Calu3 (cell line): ENCODE data around the gene CCSER1. TPM values are rescaled to one million over a fixed set of nuclear protein-coding genes. Genes with fewer than 3 reads are reported as not detected.
"Not testable (repeated sequence)": the region's sequence is repeated elsewhere in the genome, so short reads cannot be mapped to it uniquely, and the experiment has no call there.

ENCODE experiments used
- BruUV-seq: library from RNA; stranded (reverse); fragments of 400-500 nt; replicated peaks from 2 replicates; lab custom pipeline; 2021; lab: Mats Ljungman, UMichigan
- CTCF ChIA-PET: fragments of 300-600 bp; sonication (Branson Sonifier 250); formaldehyde crosslinking; loops from one replicate; lab custom pipeline; 2022; ENCODE audit warnings: antibody characterized with exemption; lab: Charles Lee
- DNase-seq: peaks from one replicate; pipeline ENCODE4 v3.0.0; 2022
- H3K27ac Mint-ChIP-seq: one replicate; pipeline ENCODE4 v1.8.0; 2022; ENCODE audit warnings: mixed read lengths; ENCODE audit not compliant: unreplicated experiment
- H3K27me3 Mint-ChIP-seq: one replicate; pipeline ENCODE4 v1.8.0; 2022; ENCODE audit warnings: mixed read lengths; ENCODE audit not compliant: unreplicated experiment
- H3K36me3 Mint-ChIP-seq: one replicate; pipeline ENCODE4 v1.8.0; 2022; ENCODE audit warnings: mild to moderate bottlenecking, moderate library complexity, mixed read lengths; ENCODE audit not compliant: insufficient read depth, unreplicated experiment
- H3K4me1 Mint-ChIP-seq: one replicate; pipeline ENCODE4 v1.8.0; 2022; ENCODE audit warnings: mild to moderate bottlenecking, low read depth, mixed read lengths; ENCODE audit not compliant: unreplicated experiment
- H3K4me3 Mint-ChIP-seq: one replicate; pipeline ENCODE4 v1.8.0; 2022; ENCODE audit warnings: mild to moderate bottlenecking, low read depth, moderate library complexity, mixed read lengths; ENCODE audit not compliant: unreplicated experiment
- H3K9me3 Mint-ChIP-seq: one replicate; pipeline ENCODE4 v1.8.0; 2022; ENCODE audit warnings: low read depth, mixed read lengths; ENCODE audit not compliant: unreplicated experiment
- CTCF ChIP-seq: fragments of 200-600 bp; IDR thresholded peaks from one replicate; pipeline ENCODE4 v1.8.0; 2022; ENCODE audit warnings: antibody characterized with exemption; ENCODE audit not compliant: unreplicated experiment
- intact Hi-C: fragments of 100-400 bp; cut with micrococcal nuclease; formaldehyde crosslinking; loops from one replicate; pipeline ENCODE4 v1.10.0; 2022; ENCODE audit not compliant: unreplicated experiment
- total RNA-seq: library from RNA; stranded (reverse); gene quantifications from 2 replicates; pipeline ENCODE4 v1.2.3, GENCODE V29; 2022

Gene CCSER1
- total RNA-seq, 1 experiment from 2014 or later, result 6.2 TPM

GRCh38 chr4:90299373-90299772 lies 172.2 kb downstream of the CCSER1 start:
- Mint-ChIP-seq H3K4me3 (no peak overlapping the region), H3K27me3 (no peaks in the 10 kb centered on the region), H3K27ac (no peak overlapping the region), H3K9me3 (no peaks in the 10 kb centered on the region), H3K36me3 (no peaks in the 10 kb centered on the region), H3K4me1 (no peaks in the 10 kb centered on the region)
- no peak for DNase-seq
- no TSS peak for BruUV-seq
- intact Hi-C loops, result no loop called here
- TF ChIP-seq CTCF, result no peak
- CTCF ChIA-PET, result no interaction called here

- no peaks in the 10 kb centered on the region for H3K27me3 Mint-ChIP-seq
- CTCF ChIA-PET, result no interaction called here
- no peak for DNase-seq
- TF ChIP-seq CTCF, result no peak
- intact Hi-C loops, result no loop called here
- H3K4me3 Mint-ChIP-seq, result no peak overlapping the region
- no peaks in the 10 kb centered on the region for H3K36me3 Mint-ChIP-seq
- H3K4me1 Mint-ChIP-seq, result no peaks in the 10 kb centered on the region
- BruUV-seq, result no TSS peak
- H3K9me3 Mint-ChIP-seq, result no peaks in the 10 kb centered on the region
- H3K27ac Mint-ChIP-seq, result no peak overlapping the region
Measured at GRCh38 chr4:90306810-90307209, 179.6 kb downstream of the CCSER1 start.

DNA sequence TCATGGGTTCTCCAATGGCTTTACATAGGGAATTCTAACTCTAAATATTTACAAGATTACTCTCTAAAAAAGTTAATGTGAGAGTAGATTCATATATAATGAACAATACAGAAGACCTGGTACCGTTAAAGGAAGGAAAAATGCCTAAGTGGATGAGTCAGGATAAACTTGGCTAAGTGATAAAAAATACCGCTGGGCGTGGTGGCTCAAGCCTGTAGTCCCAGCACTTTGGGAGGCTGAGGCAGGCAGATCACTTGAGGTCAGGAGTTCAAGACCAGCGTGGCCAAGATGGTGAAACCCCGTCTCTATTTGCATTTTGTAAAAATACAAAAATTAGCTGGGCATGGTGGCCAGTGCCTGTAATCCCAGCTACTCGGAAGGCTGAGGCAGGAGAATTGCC lies 189.9 kb downstream of the CCSER1 start:
- H3K4me1 Mint-ChIP-seq, H3K36me3 Mint-ChIP-seq, H3K27ac Mint-ChIP-seq, H3K27me3 Mint-ChIP-seq, CTCF ChIA-PET, DNase-seq, H3K9me3 Mint-ChIP-seq, H3K4me3 Mint-ChIP-seq, BruUV-seq: not testable (repeated sequence)
- intact Hi-C loops, result loop anchor here (5.0 kb wide), 1 partner anchor 100 kb away; no protein-coding TSS in a partner anchor

- no peak overlapping the region for H3K4me3 Mint-ChIP-seq
- no TSS peak for BruUV-seq
- peaks cover 2% of the 10 kb centered on the region for H3K9me3 Mint-ChIP-seq
- no peaks in the 10 kb centered on the region for H3K27me3 Mint-ChIP-seq
- intact Hi-C loops, result loop anchor here (5.0 kb wide), 1 partner anchor 100 kb away; no protein-coding TSS in a partner anchor
- H3K36me3 Mint-ChIP-seq, result no peaks in the 10 kb centered on the region
- no peak for DNase-seq
- TF ChIP-seq CTCF, result no peak
- CTCF ChIA-PET, result no interaction called here
- H3K27ac Mint-ChIP-seq, result no peak overlapping the region
- H3K4me1 Mint-ChIP-seq, result no peaks in the 10 kb centered on the region
Measured at GRCh38 chr4:90317785-90318184, 190.6 kb downstream of the CCSER1 start.

GRCh38 chr4:90318193-90318592 lies 191.0 kb downstream of the CCSER1 start:
- CTCF ChIA-PET, result no interaction called here
- BruUV-seq, result no TSS peak
- no peaks in the 10 kb centered on the region for H3K4me1 Mint-ChIP-seq
- H3K9me3 Mint-ChIP-seq, result peaks cover 3% of the 10 kb centered on the region
- no peak for DNase-seq
- no peak overlapping the region for H3K4me3 Mint-ChIP-seq
- no peak for TF ChIP-seq CTCF
- no peaks in the 10 kb centered on the region for H3K36me3 Mint-ChIP-seq
- H3K27ac Mint-ChIP-seq, result no peak overlapping the region
- intact Hi-C loops, result loop anchor here (5.0 kb wide), 1 partner anchor 99 kb away; no protein-coding TSS in a partner anchor
- H3K27me3 Mint-ChIP-seq, result no peaks in the 10 kb centered on the region
